ENCODE results near the gene MROH9. TPM values are rescaled to one million over a fixed set of nuclear protein-coding genes. Genes with fewer than 3 reads are reported as not detected.

Gene MROH9
- total and polyA plus RNA-seq, 2 experiments from 2014 or later, result 0.16 TPM; not detected in 1

DNA sequence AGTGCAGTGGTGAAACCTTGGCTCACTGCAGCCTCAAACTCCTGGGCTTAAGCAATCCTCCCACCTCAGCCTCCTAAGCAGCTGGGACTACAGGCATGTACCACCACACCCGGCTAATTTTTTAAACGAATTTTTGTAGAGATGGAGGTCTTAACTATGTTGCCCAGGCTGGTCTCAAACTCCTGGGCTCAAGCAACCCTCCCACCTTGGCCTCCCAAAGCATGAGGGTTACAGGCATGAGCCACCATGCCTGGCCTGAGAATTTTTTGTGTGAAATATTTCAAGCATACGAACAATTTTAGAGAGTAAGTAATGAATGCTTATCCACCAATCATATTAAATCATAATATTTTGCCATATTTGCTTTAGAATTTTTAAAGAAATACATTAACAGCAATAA is 51.6 kb downstream of the MROH9 start:
- Histone ChIP-seq H3K9me2 (ENCODE audit: insufficient read depth) (no peaks in the 10 kb centered on the region), H3K9me3 (ENCODE audit: low read depth) (no peaks in the 10 kb centered on the region), H3K27ac (no peak overlapping the region), H3K4me1 (ENCODE audit: insufficient read depth) (no peaks in the 10 kb centered on the region), H3K4me2 (ENCODE audit: unreplicated experiment) (no peak overlapping the region), H3K4me3 (no peak overlapping the region), H4K20me1 (ENCODE audit: insufficient read depth) (no peaks in the 10 kb centered on the region), H3F3A (ENCODE audit: insufficient read depth) (no peaks in the 10 kb centered on the region), H2AFZ (no peak overlapping the region), H3K36me3 (ENCODE audit: low read depth) (no peaks in the 10 kb centered on the region), H3K27me3 (replicated peaks; ENCODE audit: insufficient read depth) (peaks cover 12% of the 10 kb centered on the region), H3K9ac (no peak overlapping the region), H3K79me2 (ENCODE audit: insufficient read depth) (no peaks in the 10 kb centered on the region)
- DNase-seq, result no peak
- TF ChIP-seq EZH2 (IDR thresholded peaks at IDR 0.05; ENCODE audit: insufficient read depth, poor library complexity, severe bottlenecking) (no peak), EZH2phosphoT487 (IDR thresholded peaks at IDR 0.05; ENCODE audit: insufficient read depth, low read depth) (no peak)
- 32% methylated on average over 3 of the region's 3 CpGs for WGBS, 2 experiments (ENCODE audit: low coverage in 1 of 2, low lambda C conversion rate in 2 of 2, missing lambda C conversion rate in 2 of 2)
- in situ Hi-C loops (cut with MboI), result no loop called here

DNA sequence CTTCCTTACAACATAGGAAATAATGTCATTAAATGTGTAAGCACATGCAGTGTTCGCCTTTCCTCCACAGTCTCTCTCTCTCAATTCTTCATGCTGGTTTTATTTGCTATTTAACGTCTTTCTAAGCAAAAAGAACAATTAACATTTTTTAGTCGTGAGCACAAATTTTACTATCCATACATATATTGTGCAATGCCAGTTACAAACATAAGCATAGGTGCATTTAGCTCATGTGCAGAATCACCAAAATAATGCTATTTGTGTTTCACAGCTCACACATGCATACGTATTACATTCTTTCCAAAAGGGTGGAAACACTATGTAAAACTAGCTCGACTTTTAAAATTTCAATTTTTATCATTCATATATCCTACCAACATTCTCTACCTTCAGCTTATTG is 52.1 kb downstream of the MROH9 start:
- in situ Hi-C loops (cut with MboI), result no loop called here

DNA sequence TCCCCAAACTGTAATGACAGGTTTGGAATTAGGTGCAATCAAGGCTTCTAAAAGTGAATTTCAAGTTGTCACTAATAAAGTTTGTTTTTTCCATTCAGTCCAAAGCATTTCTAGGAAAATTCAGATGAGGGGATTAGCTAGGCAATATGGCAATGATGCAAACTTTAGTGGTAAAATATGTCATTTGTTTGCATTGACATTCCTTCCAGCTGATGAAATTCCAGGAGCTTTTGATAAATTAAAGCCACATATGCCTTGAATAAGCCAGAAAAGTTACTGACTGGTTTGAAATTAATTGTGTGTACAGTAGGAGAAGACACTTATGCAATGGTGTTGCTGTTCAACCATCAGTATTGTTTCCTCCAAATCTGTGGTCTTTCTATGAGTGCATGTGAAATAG is 57.8 kb downstream of the MROH9 start:
- Histone ChIP-seq H3K4me2 (ENCODE audit: unreplicated experiment) (no peak overlapping the region), H3K27ac (no peak overlapping the region), H3K9ac (no peak overlapping the region), H3K4me1 (ENCODE audit: insufficient read depth) (no peaks in the 10 kb centered on the region), H3F3A (ENCODE audit: insufficient read depth) (no peaks in the 10 kb centered on the region), H4K20me1 (ENCODE audit: insufficient read depth) (no peaks in the 10 kb centered on the region), H2AFZ (no peak overlapping the region), H3K4me3 (no peak overlapping the region), H3K27me3 (replicated peaks; ENCODE audit: insufficient read depth) (peaks cover 9% of the 10 kb centered on the region), H3K79me2 (ENCODE audit: insufficient read depth) (no peaks in the 10 kb centered on the region), H3K36me3 (ENCODE audit: low read depth) (no peaks in the 10 kb centered on the region), H3K9me3 (ENCODE audit: low read depth) (no peaks in the 10 kb centered on the region), H3K9me2 (ENCODE audit: insufficient read depth) (no peaks in the 10 kb centered on the region)
- no peak for DNase-seq
- in situ Hi-C loops (cut with MboI), result no loop called here
- no peak for TF ChIP-seq EZH2phosphoT487 (IDR thresholded peaks at IDR 0.05; ENCODE audit: insufficient read depth, low read depth)
- no peak for TF ChIP-seq EZH2 (IDR thresholded peaks at IDR 0.05; ENCODE audit: insufficient read depth, poor library complexity, severe bottlenecking)

More for the DNA sequence above, 52.1 kb downstream of the MROH9 start:
- H3K36me3 ChIP-seq (ENCODE audit: low read depth), result no peaks in the 10 kb centered on the region
- H4K20me1 ChIP-seq (ENCODE audit: insufficient read depth), result no peaks in the 10 kb centered on the region
- DNase-seq, result no peak
- H3F3A ChIP-seq (ENCODE audit: insufficient read depth), result no peaks in the 10 kb centered on the region
- TF ChIP-seq EZH2 (IDR thresholded peaks at IDR 0.05; ENCODE audit: insufficient read depth, poor library complexity, severe bottlenecking), result no peak
- no peak for TF ChIP-seq EZH2phosphoT487 (IDR thresholded peaks at IDR 0.05; ENCODE audit: insufficient read depth, low read depth)
- H3K9ac ChIP-seq, result no peak overlapping the region
- H2AFZ ChIP-seq, result no peak overlapping the region
- H3K9me2 ChIP-seq (ENCODE audit: insufficient read depth), result no peaks in the 10 kb centered on the region
- H3K9me3 ChIP-seq (ENCODE audit: low read depth), result no peaks in the 10 kb centered on the region
- peaks cover 12% of the 10 kb centered on the region for H3K27me3 ChIP-seq (replicated peaks; ENCODE audit: insufficient read depth)
- H3K4me1 ChIP-seq (ENCODE audit: insufficient read depth), result no peaks in the 10 kb centered on the region
- no peak overlapping the region for H3K4me2 ChIP-seq (ENCODE audit: unreplicated experiment)
- no peak overlapping the region for H3K27ac ChIP-seq
- no peaks in the 10 kb centered on the region for H3K79me2 ChIP-seq (ENCODE audit: insufficient read depth)
- 54 to 68% methylated on average over 5 of the region's 5 CpGs for WGBS, 2 experiments (ENCODE audit: low coverage in 1 of 2, low lambda C conversion rate in 2 of 2, missing lambda C conversion rate in 2 of 2)
- no peak overlapping the region for H3K4me3 ChIP-seq

DNA sequence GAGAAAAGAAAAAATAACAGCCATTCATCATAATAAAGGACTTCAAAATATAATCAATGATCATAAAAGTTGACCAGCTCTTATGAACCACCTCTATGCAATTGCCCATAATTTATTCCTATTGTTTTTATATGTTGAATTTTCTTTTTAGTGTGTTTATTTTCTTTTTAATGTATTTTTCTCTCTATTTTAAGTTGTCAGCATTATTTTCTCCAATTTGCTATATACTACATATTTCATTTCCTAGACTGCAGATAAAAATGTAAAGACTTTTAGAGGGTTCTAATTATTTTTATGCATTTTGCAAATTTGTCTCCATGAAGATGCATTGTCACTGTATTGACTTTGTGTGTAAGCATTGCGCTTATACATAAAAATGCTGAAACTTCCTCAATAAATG is 58.4 kb downstream of the MROH9 start:
- Histone ChIP-seq H3K27me3 (replicated peaks; ENCODE audit: insufficient read depth) (peaks cover 9% of the 10 kb centered on the region), H4K20me1 (ENCODE audit: insufficient read depth) (no peaks in the 10 kb centered on the region), H3K9me2 (ENCODE audit: insufficient read depth) (no peaks in the 10 kb centered on the region), H3K9me3 (ENCODE audit: low read depth) (no peaks in the 10 kb centered on the region), H3K27ac (no peak overlapping the region), H3K36me3 (ENCODE audit: low read depth) (no peaks in the 10 kb centered on the region), H3K4me3 (no peak overlapping the region), H2AFZ (no peak overlapping the region), H3K79me2 (ENCODE audit: insufficient read depth) (no peaks in the 10 kb centered on the region), H3F3A (ENCODE audit: insufficient read depth) (no peaks in the 10 kb centered on the region), H3K9ac (no peak overlapping the region), H3K4me2 (ENCODE audit: unreplicated experiment) (no peak overlapping the region), H3K4me1 (ENCODE audit: insufficient read depth) (no peaks in the 10 kb centered on the region)
- in situ Hi-C loops (cut with MboI), result no loop called here
- TF ChIP-seq EZH2phosphoT487 (IDR thresholded peaks at IDR 0.05; ENCODE audit: insufficient read depth, low read depth) (no peak), EZH2 (IDR thresholded peaks at IDR 0.05; ENCODE audit: insufficient read depth, poor library complexity, severe bottlenecking) (no peak)
- WGBS, 2 experiments (ENCODE audit: low coverage in 1 of 2, low lambda C conversion rate in 2 of 2, missing lambda C conversion rate in 2 of 2), result 87 to 95% methylated on average over 1 of the region's 1 CpG
- no peak for DNase-seq

DNA sequence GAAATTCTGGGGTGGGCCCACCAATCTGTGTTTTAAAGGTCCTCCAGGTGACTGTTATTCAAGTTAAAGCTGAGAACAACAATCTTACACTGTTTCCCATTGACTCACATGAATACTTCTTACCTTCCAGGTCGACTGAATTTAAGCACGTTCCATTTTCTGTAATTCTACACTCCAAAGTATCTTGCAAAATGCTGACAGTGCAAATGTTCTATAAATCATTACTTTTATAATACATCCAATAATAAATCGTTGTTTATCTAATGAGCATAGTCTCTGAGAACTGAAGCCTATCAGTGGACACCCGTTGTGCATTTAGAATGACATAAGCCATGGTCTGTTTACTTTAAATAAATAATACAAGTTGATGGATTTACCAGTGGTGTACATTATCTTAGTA is 79.5 kb downstream of the MROH9 start:
- in situ Hi-C loops (cut with MboI), result no loop called here
- WGBS, 2 experiments (ENCODE audit: low coverage in 1 of 2, low lambda C conversion rate in 2 of 2, missing lambda C conversion rate in 2 of 2), result 36 to 43% methylated on average over 4 of the region's 4 CpGs
- TF ChIP-seq EZH2phosphoT487 (IDR thresholded peaks at IDR 0.05; ENCODE audit: insufficient read depth, low read depth) (no peak), EZH2 (IDR thresholded peaks at IDR 0.05; ENCODE audit: insufficient read depth, poor library complexity, severe bottlenecking) (no peak)
- Histone ChIP-seq H3F3A (ENCODE audit: insufficient read depth) (no peaks in the 10 kb centered on the region), H3K27ac (no peak overlapping the region), H3K4me1 (ENCODE audit: insufficient read depth) (no peaks in the 10 kb centered on the region), H4K20me1 (ENCODE audit: insufficient read depth) (no peaks in the 10 kb centered on the region), H3K79me2 (ENCODE audit: insufficient read depth) (no peaks in the 10 kb centered on the region), H3K9me3 (ENCODE audit: low read depth) (no peaks in the 10 kb centered on the region), H3K27me3 (replicated peaks; ENCODE audit: insufficient read depth) (0 out of 2 replicates have a peak, but pooled peaks cover 5% of the 10 kb centered on the region), H3K36me3 (ENCODE audit: low read depth) (no peaks in the 10 kb centered on the region), H2AFZ (no peak overlapping the region), H3K4me2 (ENCODE audit: unreplicated experiment) (no peak overlapping the region), H3K9ac (no peak overlapping the region), H3K9me2 (ENCODE audit: insufficient read depth) (no peaks in the 10 kb centered on the region), H3K4me3 (no peak overlapping the region)
- DNase-seq, result no peak
